Upper lobe of right lung (tissue), 1 donor: ENCODE measurements around the gene DPYSL4. TPM values are rescaled to one million over a fixed set of nuclear protein-coding genes. Genes with fewer than 3 reads are reported as not detected.

Source experiments
- ATAC-seq: fragments of 200-7000 bp; cut with Tn5 transposase; one replicate; pipeline ENCODE4 v1.9.1; 2020; ENCODE audit warnings: mild to moderate bottlenecking, moderate library complexity
- DNase-seq: peaks from one replicate; pipeline ENCODE4 v3.0.0-alpha.2; 2020
- H3K27ac ChIP-seq: fragments of 200-600 bp; one replicate; pipeline ENCODE4 v1.8.0; 2022
- H3K27me3 ChIP-seq: fragments of 200-600 bp; one replicate; pipeline ENCODE4 v1.8.0; 2022; ENCODE audit warnings: mild to moderate bottlenecking
- H3K36me3 ChIP-seq: fragments of 200-600 bp; one replicate; pipeline ENCODE4 v1.8.0; 2022
- H3K4me1 ChIP-seq: fragments of 200-600 bp; one replicate; pipeline ENCODE4 v1.8.0; 2022
- H3K4me3 ChIP-seq: fragments of 200-600 bp; one replicate; pipeline ENCODE4 v1.8.0; 2022; ENCODE audit warnings: mild to moderate bottlenecking
- H3K9me3 ChIP-seq: fragments of 200-600 bp; one replicate; pipeline ENCODE4 v1.8.0; 2022
- CTCF ChIP-seq: fragments of 200-600 bp; IDR thresholded peaks from one replicate; pipeline ENCODE4 v1.8.0; 2022; ENCODE audit warnings: antibody characterized with exemption
- intact Hi-C: fragments of 100-400 bp; cut with DNase I; formaldehyde crosslinking; loops from one replicate; pipeline ENCODE4 v1.11.0; 2022
- total RNA-seq: library from RNA; stranded (reverse); fragmentation: NEBNext Ultra II Directional; extraction: Animal tissue kit (Norgen Biotek cat#: 25700); gene quantifications from one replicate; pipeline ENCODE4 v1.2.1, GENCODE V29; 2021
- donor health status: DM: no; HTN: yes; CAD: no; lungs with severe emphysema.

DPYSL4 gene
- total RNA-seq, 1 donor from 2014 or later: 1.7 TPM

GRCh38 chr10:132144086-132144485 lies 42.7 kb upstream of the DPYSL4 start:
- intact Hi-C loops: no loop called here
- no peak for TF ChIP-seq CTCF
- Histone ChIP-seq H3K36me3 (no peaks in the 10 kb centered on the region), H3K27ac (no peak overlapping the region), H3K4me3 (no peak overlapping the region), H3K9me3 (no peaks in the 10 kb centered on the region), H3K4me1 (no peaks in the 10 kb centered on the region), H3K27me3 (peaks cover 22% of the 10 kb centered on the region)
- no peak for DNase-seq
- ATAC-seq: no peak

- TF ChIP-seq CTCF: no peak
- H3K27ac ChIP-seq: no peak overlapping the region
- ATAC-seq (no peak), DNase-seq (peak; percentile 40)
- no peaks in the 10 kb centered on the region for H3K4me1 ChIP-seq
- no peaks in the 10 kb centered on the region for H3K36me3 ChIP-seq
- H3K27me3 ChIP-seq: peaks cover 22% of the 10 kb centered on the region
- intact Hi-C loops: no loop called here
- no peak overlapping the region for H3K4me3 ChIP-seq
- H3K9me3 ChIP-seq: no peaks in the 10 kb centered on the region
Observed at GRCh38 chr10:132145002-132145401, 41.7 kb upstream of the DPYSL4 start.

GRCh38 chr10:132145521-132146185 lies 41.1 kb upstream of the DPYSL4 start:
- ATAC-seq (no peak), DNase-seq (peak; percentile 54)
- no peak overlapping the region for H3K27ac ChIP-seq
- H3K27me3 ChIP-seq: peaks cover 22% of the 10 kb centered on the region
- no peaks in the 10 kb centered on the region for H3K9me3 ChIP-seq
- TF ChIP-seq CTCF: no peak
- intact Hi-C loops: no loop called here
- no peak overlapping the region for H3K4me3 ChIP-seq
- no peaks in the 10 kb centered on the region for H3K4me1 ChIP-seq
- no peaks in the 10 kb centered on the region for H3K36me3 ChIP-seq

GRCh38 chr10:132146271-132146671 lies 40.5 kb upstream of the DPYSL4 start:
- DNase-seq (peak; percentile 61), ATAC-seq (no peak)
- no peaks in the 10 kb centered on the region for H3K36me3 ChIP-seq
- no peak overlapping the region for H3K4me3 ChIP-seq
- no peak for TF ChIP-seq CTCF
- peaks cover 21% of the 10 kb centered on the region for H3K27me3 ChIP-seq
- H3K27ac ChIP-seq: no peak overlapping the region
- H3K4me1 ChIP-seq: no peaks in the 10 kb centered on the region
- H3K9me3 ChIP-seq: no peaks in the 10 kb centered on the region
- intact Hi-C loops: no loop called here

- intact Hi-C loops: no loop called here
- DNase-seq (peak; percentile 54), ATAC-seq (no peak)
- no peaks in the 10 kb centered on the region for H3K9me3 ChIP-seq
- H3K4me3 ChIP-seq: no peak overlapping the region
- H3K27me3 ChIP-seq: peaks cover 11% of the 10 kb centered on the region
- no peak for TF ChIP-seq CTCF
- no peaks in the 10 kb centered on the region for H3K36me3 ChIP-seq
- no peaks in the 10 kb centered on the region for H3K4me1 ChIP-seq
- H3K27ac ChIP-seq: no peak overlapping the region
Observed at GRCh38 chr10:132146941-132147915, 39.5 kb upstream of the DPYSL4 start.
